SK-N-SH (cell line): ENCODE results near the gene DNAJC17. TPM values are rescaled to one million over a fixed set of nuclear protein-coding genes. Genes with fewer than 3 reads are reported as not detected.

Experiments used
- CTCF ChIA-PET: fragments of 300-600, 350-600 bp; formaldehyde crosslinking; extraction: SDS; loops from one replicate; lab custom pipeline; 2021; lab: Yijun Ruan, JAX
- POLR2A ChIA-PET: fragments of 350-600 bp; sonication (Branson Sonifier 250); formaldehyde crosslinking; extraction: SDS; loops from one replicate; lab custom pipeline; 2020; ENCODE audit warnings: antibody characterized with exemption, inconsistent platforms; lab: Yijun Ruan, JAX
- DNase-seq: peaks from one replicate; pipeline ENCODE4 v3.0.0; 2012
- H2AFZ ChIP-seq: fragments of 200-600 bp; sonication (generic); 2 replicates; pipeline ENCODE4 v1.8.1; 2016; ENCODE audit warnings: antibody characterized with exemption, mild to moderate bottlenecking, low read depth
- H3F3A ChIP-seq: fragments of 200-600 bp; sonication (generic); replicated peaks from 2 replicates; pipeline ENCODE3; 2016; ENCODE audit warnings: antibody characterized with exemption, mild to moderate bottlenecking; ENCODE audit not compliant: insufficient read depth
- H3K27ac ChIP-seq, 2 experiments: fragments of 200-500 bp in 1 of 2; fragments of 200-600 bp in 1 of 2; sonication (Bioruptor generic) in 1 of 2; sonication (generic), shearing (Covaris generic) in 1 of 2; 2 replicates each; pipeline versions ENCODE4 v1.5.1 to v1.6.1; 2014 to 2016; ENCODE audit warnings: low read depth in 2 of 2, inconsistent platforms in 1 of 2, low read length in 1 of 2, mild to moderate bottlenecking in 1 of 2, mixed read lengths in 1 of 2
- H3K27me3 ChIP-seq: fragments of 200-600 bp; sonication (generic), shearing (Covaris generic); 2 replicates; pipeline ENCODE4 v1.6.1; 2016; ENCODE audit warnings: mixed run types; ENCODE audit not compliant: insufficient read depth
- H3K36me3 ChIP-seq, 2 experiments: fragments of 200-500 bp in 1 of 2; fragments of 200-600 bp in 1 of 2; sonication (Bioruptor generic) in 1 of 2; sonication (generic) in 1 of 2; replicated peaks in 1 of 2; 2 replicates each; pipeline versions ENCODE3 to v1.5.1; 2014 to 2016; ENCODE audit warnings: low read length in 1 of 2, mild to moderate bottlenecking in 1 of 2; ENCODE audit not compliant: insufficient read depth in 2 of 2, control insufficient read depth in 1 of 2
- H3K4me1 ChIP-seq, 2 experiments: fragments of 200-500 bp in 1 of 2; fragments of 200-600 bp in 1 of 2; sonication (Bioruptor generic) in 1 of 2; sonication (generic), shearing (Covaris generic) in 1 of 2; 2 replicates each; pipeline versions ENCODE4 v1.5.1 to v1.6.1; 2014 to 2016; ENCODE audit warnings: low read depth in 1 of 2, low read length in 1 of 2, mixed run types in 1 of 2; ENCODE audit not compliant: insufficient read depth in 2 of 2, control insufficient read depth in 1 of 2
- H3K4me2 ChIP-seq: fragments of 200-600 bp; sonication (generic), shearing (Covaris generic); 2 replicates; pipeline ENCODE4 v1.6.1; 2017; ENCODE audit warnings: mixed run types
- H3K4me3 ChIP-seq, 2 experiments: fragments of 200-500 bp in 1 of 2; fragments of 200-600 bp in 1 of 2; sonication (Bioruptor generic) in 1 of 2; sonication (generic), shearing (Covaris generic) in 1 of 2; 2 replicates each; pipeline versions ENCODE4 v1.5.1 to v1.8.1; 2014 to 2016; ENCODE audit warnings: low read depth in 2 of 2, inconsistent platforms in 1 of 2, low read length in 1 of 2, mild to moderate bottlenecking in 1 of 2, mixed read lengths in 1 of 2, moderate library complexity in 1 of 2
- H3K79me2 ChIP-seq: fragments of 200-600 bp; sonication (generic); 2 replicates; pipeline ENCODE4 v1.8.1; 2017; ENCODE audit warnings: mild to moderate bottlenecking; ENCODE audit not compliant: insufficient read depth
- H3K9ac ChIP-seq: fragments of 200-600 bp; sonication (generic); 2 replicates; pipeline ENCODE4 v1.6.1; 2017; ENCODE audit warnings: mixed run types
- H3K9me2 ChIP-seq: fragments of 200-600 bp; sonication (generic); 2 replicates; pipeline ENCODE4 v1.6.1; 2017; ENCODE audit warnings: mixed run types
- H3K9me3 ChIP-seq: fragments of 200-600 bp; sonication (generic); 2 replicates; pipeline ENCODE4 v1.6.1; 2017; ENCODE audit warnings: mixed run types, mild to moderate bottlenecking, moderate library complexity
- H4K20me1 ChIP-seq: fragments of 200-600 bp; sonication (generic); 2 replicates; pipeline ENCODE4 v1.6.1; 2017; ENCODE audit warnings: mild to moderate bottlenecking, mixed run types; ENCODE audit not compliant: insufficient read depth
- ELF1 ChIP-seq: IDR thresholded peaks from 2 replicates; pipeline ENCODE4 v1.4.0; 2012
- EP300 ChIP-seq, 2 experiments: IDR thresholded peaks; 2 replicates each; pipeline versions ENCODE4 v1.4.0 to v1.6.1; 2012; ENCODE audit warnings: borderline replicate concordance in 1 of 2, low read depth in 1 of 2, low read length in 1 of 2
- EZH2phosphoT487 ChIP-seq: fragments of 200-600 bp; sonication (generic); IDR thresholded peaks from 2 replicates; pipeline ENCODE4 v1.6.1; 2017; ENCODE audit warnings: low read depth, mixed run types, mild to moderate bottlenecking, antibody characterized with exemption, moderate library complexity, borderline replicate concordance
- FOSL2 ChIP-seq: IDR thresholded peaks from 2 replicates; pipeline ENCODE4 v1.4.0; 2012; ENCODE audit warnings: low read depth, mild to moderate bottlenecking, moderate library complexity, borderline replicate concordance
- FOXJ3 ChIP-seq: sonication (generic); formaldehyde crosslinking; IDR thresholded peaks from 2 replicates; pipeline ENCODE4 v1.5.1; 2020; ENCODE audit warnings: mild to moderate bottlenecking, missing genetic modification reagents
- FOXM1 ChIP-seq: IDR thresholded peaks from 2 replicates; pipeline ENCODE4 v1.4.0; 2012; ENCODE audit warnings: low read depth, mild to moderate bottlenecking
- GABPA ChIP-seq: IDR thresholded peaks from 2 replicates; pipeline ENCODE4 v1.4.0; 2012; ENCODE audit warnings: low read depth, mild to moderate bottlenecking
- IRF3 ChIP-seq: fragments of 150-350 bp; IDR thresholded peaks from 2 replicates; pipeline ENCODE4 v1.6.1; 2016; ENCODE audit warnings: mild to moderate bottlenecking, low read depth, low read length
- JUND ChIP-seq: IDR thresholded peaks from 2 replicates; pipeline ENCODE4 v1.4.0; 2012
- MAX ChIP-seq: IDR thresholded peaks from 2 replicates; pipeline ENCODE4 v1.4.0; 2012; ENCODE audit warnings: low read depth
- MEF2A ChIP-seq: IDR thresholded peaks from 2 replicates; pipeline ENCODE4 v1.4.0; 2012; ENCODE audit warnings: low read depth, borderline replicate concordance
- NFIC ChIP-seq: IDR thresholded peaks from 2 replicates; pipeline ENCODE4 v1.4.0; 2012; ENCODE audit warnings: borderline replicate concordance
- PBX3 ChIP-seq: IDR thresholded peaks from 2 replicates; pipeline ENCODE4; 2012
- RCOR1 ChIP-seq: fragments of 150-350 bp; IDR thresholded peaks from 2 replicates; pipeline ENCODE4 v1.6.1; 2017; ENCODE audit warnings: antibody characterized with exemption, low read length
- RXRA ChIP-seq: IDR thresholded peaks from 2 replicates; pipeline ENCODE4 v1.4.0; 2012; ENCODE audit warnings: low read depth, mild to moderate bottlenecking, borderline replicate concordance
- SIN3A ChIP-seq: IDR thresholded peaks from 2 replicates; pipeline ENCODE4 v1.6.1; 2012; ENCODE audit warnings: low read depth, mild to moderate bottlenecking, low read length, moderate library complexity, borderline replicate concordance
- SMC3 ChIP-seq: IDR thresholded peaks from 2 replicates; pipeline ENCODE4 v1.6.1; 2012; ENCODE audit warnings: low read depth, low read length, improper control_type of control experiment
- TCF12 ChIP-seq: IDR thresholded peaks from 2 replicates; pipeline ENCODE4 v1.4.0; 2012
- YY1 ChIP-seq: IDR thresholded peaks from 2 replicates; pipeline ENCODE4 v1.4.0; 2012; ENCODE audit warnings: low read depth, mild to moderate bottlenecking
- WGBS: methylation state at CpG from one replicate; pipeline ENCODE4 v1.1.6; 2017; ENCODE audit warnings: low lambda C conversion rate; 5-methylcytosine and 5-hydroxymethylcytosine counted together
- polyA plus RNA-seq, 3 experiments: library from polyadenylated mRNA; depleted of rRNA; stranded (reverse); fragments of >200 nt; gene quantifications; 2 replicates each; pipeline ENCODE4 v1.2.3, GENCODE V29; 2012

DNAJC17 gene
- polyA plus RNA-seq, 1 of the 3 experiments (the other 2 are of a cell fraction) = 61.6 TPM

- no peak for DNase-seq
- WGBS = 71% methylated on average over 3 of the region's 6 CpGs
- H3K4me1 ChIP-seq = no peaks in the 10 kb centered on the region; a peak in 1 of 4 replicates
- CTCF ChIA-PET = interaction anchor here (0.9 to 2.1 kb wide), 5 partner anchors 12 to 65 kb away, joined by 3 to 8 read pairs (median 4); partner anchors contain the start of gene VPS18
- H4K20me1 ChIP-seq = no peaks in the 10 kb centered on the region
- no peak within 1 kb of the TSS for H3K4me3 ChIP-seq
- POLR2A ChIA-PET = no interaction called here
- no peak within 1 kb of the TSS for H3K27ac ChIP-seq
- H3K9ac ChIP-seq = no peak within 1 kb of the TSS
- no peaks in the 10 kb centered on the region for H3K9me2 ChIP-seq
- no peaks in the 10 kb centered on the region for H3K79me2 ChIP-seq
- H3K36me3 ChIP-seq = no peaks in the 10 kb centered on the region
- TF ChIP-seq EP300 (IDR thresholded peaks at IDR 0.05; ENCODE audit: borderline replicate concordance in 1 of 2, low read depth in 1 of 2, low read length in 1 of 2) (no peak), JUND (no peak), GABPA (no peak), TCF12 (no peak), ELF1 (no peak), MEF2A (no peak), FOXM1 (no peak), YY1 (no peak), PBX3 (no peak), RXRA (no peak), MAX (no peak), FOSL2 (no peak), RCOR1 (no peak)
- H3K9me3 ChIP-seq = no peaks in the 10 kb centered on the region
- H2AFZ ChIP-seq = no peak within 1 kb of the TSS
- H3K4me2 ChIP-seq = no peak within 1 kb of the TSS
- no peaks in the 10 kb centered on the region for H3F3A ChIP-seq
- H3K27me3 ChIP-seq = no peaks in the 10 kb centered on the region
Measured at GRCh38 chr15:40828447-40829036, 21.3 kb upstream of the DNAJC17 start, which contains the start of gene PPP1R14D. PPP1R14D (minus strand) TSS chr15:40828708; CDS start chr15:40828641, 67 bp downstream.

GRCh38 chr15:40826423-40827075 is 19.3 kb upstream of the DNAJC17 start:
- Histone ChIP-seq H3F3A (no peaks in the 10 kb centered on the region), H3K9me2 (no peaks in the 10 kb centered on the region), H3K9me3 (no peaks in the 10 kb centered on the region), H3K9ac (no peak overlapping the region), H3K27ac (no peak overlapping the region), H3K4me3 (no peak overlapping the region), H3K4me1 (no peaks in the 10 kb centered on the region; a peak in 1 of 4 replicates), H4K20me1 (no peaks in the 10 kb centered on the region), H3K4me2 (no peak overlapping the region), H2AFZ (no peak overlapping the region), H3K36me3 (no peaks in the 10 kb centered on the region), H3K79me2 (no peaks in the 10 kb centered on the region), H3K27me3 (no peaks in the 10 kb centered on the region)
- 52% methylated on average over 4 of the region's 4 CpGs for WGBS
- no peak for TF ChIP-seq RCOR1
- TF ChIP-seq SIN3A = no peak
- TF ChIP-seq EP300 (IDR thresholded peaks at IDR 0.05; ENCODE audit: borderline replicate concordance in 1 of 2, low read depth in 1 of 2, low read length in 1 of 2) = no peak
- no peak for TF ChIP-seq YY1
- TF ChIP-seq SMC3 = no peak
- no peak for TF ChIP-seq EZH2phosphoT487
- TF ChIP-seq NFIC = no peak
- TF ChIP-seq FOXJ3 = no peak
- TF ChIP-seq MAX = no peak
- TF ChIP-seq IRF3 = no peak
- ChIA-PET POLR2A (no interaction called here), CTCF (no interaction called here)
- no peak for DNase-seq
